Natural killer cell (primary cell): ENCODE data around the gene ENPP4. TPM values are rescaled to one million over a fixed set of nuclear protein-coding genes. Genes with fewer than 3 reads are reported as not detected.
A peak's percentile ranks its signal among the peaks of the same experiment; 100 is the strongest.
"Not testable (repeated sequence)": the region's sequence is repeated elsewhere in the genome, so short reads cannot be mapped to it uniquely, and the experiment has no call there.

Source experiments
- ATAC-seq, 3 donors: fragments of 150-1000 bp in 2 of 3; fragments of 200-7000 bp in 1 of 3; cut with Tn5 transposase; 1 replicate in 1 of 3; 2 replicates in 2 of 3; pipeline ENCODE4 v1.10.0; 2021; ENCODE audit warnings: mild to moderate bottlenecking in 2 of 3, moderate library complexity in 2 of 3
- DNase-seq, 2 donors: peaks; one replicate each; pipeline versions ENCODE4 v3.0.0 to v3.0.0-alpha.2; 2013 to 2021; ENCODE audit warnings: mixed read lengths in 1 of 2
- H3K27ac ChIP-seq: one replicate; pipeline ENCODE4 v1.5.1; 2013; ENCODE audit warnings: mild to moderate bottlenecking, low read length
- H3K27me3 ChIP-seq: one replicate; pipeline ENCODE4 v1.6.1; 2013; ENCODE audit warnings: low read length; ENCODE audit not compliant: control insufficient read depth, insufficient read depth
- H3K36me3 ChIP-seq: one replicate; pipeline ENCODE4 v1.6.1; 2013; ENCODE audit warnings: low read length; ENCODE audit not compliant: control insufficient read depth, insufficient read depth
- H3K4me1 ChIP-seq: one replicate; pipeline ENCODE4 v1.6.1; 2013; ENCODE audit warnings: low read length; ENCODE audit not compliant: control insufficient read depth, insufficient read depth
- H3K4me3 ChIP-seq: one replicate; pipeline ENCODE4 v1.5.1; 2013; ENCODE audit warnings: low read length
- H3K9me3 ChIP-seq: one replicate; pipeline ENCODE4 v1.6.1; 2013; ENCODE audit warnings: low read length; ENCODE audit not compliant: control insufficient read depth, insufficient read depth
- H3K27ac Mint-ChIP-seq, 2 donors: one replicate each; pipeline ENCODE4 v1.8.0; 2022; ENCODE audit warnings: mild to moderate bottlenecking in 2 of 2, mixed read lengths in 2 of 2, moderate library complexity in 1 of 2
- H3K27me3 Mint-ChIP-seq, 2 donors: one replicate each; pipeline ENCODE4 v1.8.0; 2022; ENCODE audit warnings: low read depth in 2 of 2, mixed read lengths in 2 of 2
- H3K36me3 Mint-ChIP-seq: one replicate; pipeline ENCODE4 v1.8.0; 2022; ENCODE audit warnings: mixed read lengths
- H3K4me1 Mint-ChIP-seq, 2 donors: one replicate each; pipeline ENCODE4 v1.8.0; 2022; ENCODE audit warnings: mixed read lengths in 2 of 2
- H3K4me3 Mint-ChIP-seq: one replicate; pipeline ENCODE4 v1.8.0; 2022; ENCODE audit warnings: mild to moderate bottlenecking, moderate library complexity, mixed read lengths
- H3K9me3 Mint-ChIP-seq, 2 donors: one replicate each; pipeline ENCODE4 v1.8.0; 2022; ENCODE audit warnings: mixed read lengths in 2 of 2
- WGBS: methylation state at CpG from one replicate; pipeline ENCODE4 v1.1.7; 2013; ENCODE audit warnings: missing lambda C conversion rate; ENCODE audit not compliant: insufficient coverage; 5-methylcytosine and 5-hydroxymethylcytosine counted together
- intact Hi-C: fragments of 100-400 bp; cut with micrococcal nuclease; formaldehyde crosslinking; loops from one replicate; pipeline ENCODE4 v1.14.2; 2022
- total RNA-seq, 4 donors: library from RNA; stranded (reverse); fragments of 120-200 nt in 1 of 4; gene quantifications; one replicate each; pipeline versions ENCODE4 v1.2.3 to v1.2.4, GENCODE V29; 2013 to 2022
- TF ChIP-seq, protein P1 (sequence below): fragments of 200-600 bp; IDR thresholded peaks from one replicate; pipeline ENCODE4 v1.8.0; 2022; ENCODE audit warnings: antibody characterized with exemption

Gene ENPP4
- total RNA-seq, 3 donors from 2014 or later (not counting 1 experiment from before 2014, with no cell fraction given): 25.0 to 45.0 (median 26.6) TPM

DNA sequence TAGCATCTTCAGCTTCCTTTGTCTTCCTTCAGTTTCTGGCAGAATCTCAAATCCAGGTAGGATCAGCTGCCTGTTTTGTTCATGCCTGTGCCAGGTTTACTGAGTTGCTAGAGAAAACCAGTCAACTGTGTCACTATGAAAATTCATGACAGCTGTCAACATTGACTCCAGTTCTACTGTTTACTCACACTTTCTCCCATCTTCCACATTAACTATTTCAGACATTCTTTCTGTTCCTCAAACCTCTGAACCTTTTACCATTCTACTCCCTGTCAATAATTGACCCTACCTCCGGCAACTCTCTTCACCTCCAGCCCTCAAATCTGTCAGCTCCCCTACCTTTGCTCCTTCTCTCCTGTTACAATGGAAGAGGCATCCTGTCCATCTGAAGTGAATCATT is 8.5 kb downstream of the ENPP4 start:
- Mint-ChIP-seq H3K4me1 (peaks cover 59 to 61% of the 10 kb centered on the region in 2 donors), H3K36me3 (no peaks in the 10 kb centered on the region), H3K4me3 (peak overlapping the region; percentile 11), H3K27me3 (no peaks in the 10 kb centered on the region), H3K27ac (peak overlapping the region; percentile 19 to 35), H3K9me3 (no peaks in the 10 kb centered on the region)
- DNase-seq: no peak
- Histone ChIP-seq H3K4me1 (peaks cover 3% of the 10 kb centered on the region), H3K36me3 (peaks cover 20% of the 10 kb centered on the region), H3K4me3 (no peak overlapping the region), H3K9me3 (no peaks in the 10 kb centered on the region), H3K27ac (no peak overlapping the region), H3K27me3 (no peaks in the 10 kb centered on the region)
- no peak for ATAC-seq
- intact Hi-C loops: no loop called here
- WGBS: 85% methylated on average over 1 of the region's 1 CpG
- TF ChIP-seq, protein P1, sequence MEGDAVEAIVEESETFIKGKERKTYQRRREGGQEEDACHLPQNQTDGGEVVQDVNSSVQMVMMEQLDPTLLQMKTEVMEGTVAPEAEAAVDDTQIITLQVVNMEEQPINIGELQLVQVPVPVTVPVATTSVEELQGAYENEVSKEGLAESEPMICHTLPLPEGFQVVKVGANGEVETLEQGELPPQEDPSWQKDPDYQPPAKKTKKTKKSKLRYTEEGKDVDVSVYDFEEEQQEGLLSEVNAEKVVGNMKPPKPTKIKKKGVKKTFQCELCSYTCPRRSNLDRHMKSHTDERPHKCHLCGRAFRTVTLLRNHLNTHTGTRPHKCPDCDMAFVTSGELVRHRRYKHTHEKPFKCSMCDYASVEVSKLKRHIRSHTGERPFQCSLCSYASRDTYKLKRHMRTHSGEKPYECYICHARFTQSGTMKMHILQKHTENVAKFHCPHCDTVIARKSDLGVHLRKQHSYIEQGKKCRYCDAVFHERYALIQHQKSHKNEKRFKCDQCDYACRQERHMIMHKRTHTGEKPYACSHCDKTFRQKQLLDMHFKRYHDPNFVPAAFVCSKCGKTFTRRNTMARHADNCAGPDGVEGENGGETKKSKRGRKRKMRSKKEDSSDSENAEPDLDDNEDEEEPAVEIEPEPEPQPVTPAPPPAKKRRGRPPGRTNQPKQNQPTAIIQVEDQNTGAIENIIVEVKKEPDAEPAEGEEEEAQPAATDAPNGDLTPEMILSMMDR: no peak

DNA sequence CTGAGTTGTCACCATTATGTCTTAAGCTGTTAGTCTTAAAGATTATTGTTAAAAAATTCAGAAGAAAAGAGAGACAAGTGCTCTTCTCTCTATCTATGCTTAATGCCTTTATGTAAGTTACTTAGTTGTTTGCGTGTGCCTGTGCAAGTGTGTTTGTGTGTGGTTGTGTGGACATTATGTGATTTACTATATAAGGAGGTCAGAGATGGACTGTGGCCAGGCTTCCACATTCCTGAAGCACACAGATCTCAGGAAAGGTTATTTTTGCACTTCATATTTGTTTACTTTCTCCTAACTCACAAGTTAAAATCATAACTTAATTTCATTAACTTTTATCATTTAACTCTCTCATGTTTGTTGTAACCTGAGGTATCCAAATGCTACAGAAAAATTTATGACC is 14.5 kb downstream of the ENPP4 start:
- Histone ChIP-seq H3K36me3 (peaks cover 25% of the 10 kb centered on the region), H3K9me3 (no peaks in the 10 kb centered on the region), H3K27ac (no peak overlapping the region), H3K27me3 (no peaks in the 10 kb centered on the region), H3K4me3 (no peak overlapping the region), H3K4me1 (no peaks in the 10 kb centered on the region)
- Mint-ChIP-seq H3K9me3 (no peaks in the 10 kb centered on the region), H3K4me3 (no peak overlapping the region), H3K36me3 (no peaks in the 10 kb centered on the region), H3K4me1 (peaks cover 11 to 13% of the 10 kb centered on the region in 2 donors), H3K27me3 (no peaks in the 10 kb centered on the region), H3K27ac (no peak overlapping the region)
- 92% methylated on average over 1 of the region's 1 CpG for WGBS
- ATAC-seq (no peak), DNase-seq (no peak)
- intact Hi-C loops: no loop called here
- TF ChIP-seq, protein P1: no peak

DNA sequence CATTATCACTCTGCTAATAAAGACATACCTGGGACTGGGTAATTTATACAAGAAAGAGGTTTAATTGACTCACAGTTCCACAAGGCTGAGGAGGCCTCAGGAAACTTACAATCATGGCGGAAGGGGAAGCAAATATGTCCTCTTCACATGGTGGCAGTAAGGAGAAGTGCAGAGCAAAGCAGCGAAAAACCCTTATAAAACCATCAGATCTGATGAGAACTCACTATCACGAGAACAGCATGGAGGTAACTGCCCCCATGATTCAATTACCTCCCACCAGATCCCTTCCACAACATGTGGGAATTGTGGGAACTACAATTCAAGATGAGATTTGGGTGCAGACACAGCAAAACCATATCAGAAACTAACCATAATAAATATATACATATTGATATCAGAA is 19.3 kb downstream of the ENPP4 start:
- H3K27ac ChIP-seq, H3K27me3 ChIP-seq, H3K36me3 ChIP-seq, H3K27me3 Mint-ChIP-seq, H3K9me3 Mint-ChIP-seq, H3K9me3 ChIP-seq, H3K4me1 ChIP-seq, H3K4me3 ChIP-seq, H3K36me3 Mint-ChIP-seq, H3K4me3 Mint-ChIP-seq, DNase-seq, H3K4me1 Mint-ChIP-seq, ATAC-seq, intact Hi-C loops: not testable (repeated sequence)
- H3K27ac Mint-ChIP-seq: peak overlapping the region in 1 of 2 donors; percentile 22
- 92% methylated on average over 2 of the region's 3 CpGs for WGBS

DNA sequence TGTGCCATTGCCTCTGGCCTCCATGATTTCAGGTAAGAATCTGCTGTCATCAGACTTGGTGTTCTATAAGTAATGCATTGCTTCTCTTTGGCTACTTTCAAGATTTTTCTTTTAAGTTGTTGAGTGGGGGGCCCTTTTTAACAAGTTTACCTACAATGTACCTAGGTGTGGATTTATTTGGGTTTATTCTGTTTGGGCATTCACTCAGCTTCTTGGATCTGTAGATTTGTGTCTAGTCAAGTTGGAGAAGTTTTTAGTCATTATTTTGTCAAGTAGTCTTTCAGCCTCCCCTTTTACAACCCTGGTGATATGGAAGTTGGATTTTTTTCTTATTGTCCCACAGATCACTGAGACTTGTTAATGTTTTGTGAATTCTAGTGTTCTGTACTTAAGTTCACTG is 26.9 kb downstream of the ENPP4 start:
- H3K9me3 Mint-ChIP-seq: no peaks in the 10 kb centered on the region
- no peaks in the 10 kb centered on the region for H3K27me3 ChIP-seq
- peaks cover 11% of the 10 kb centered on the region for H3K36me3 ChIP-seq
- no peaks in the 10 kb centered on the region for H3K9me3 ChIP-seq
- H3K27ac Mint-ChIP-seq: peak overlapping the region in 1 of 2 donors; percentile 6
- no peaks in the 10 kb centered on the region for H3K27me3 Mint-ChIP-seq
- no peak overlapping the region for H3K27ac ChIP-seq
- ATAC-seq (no peak), DNase-seq (no peak)
- intact Hi-C loops: no loop called here
- peaks cover 13 to 25% of the 10 kb centered on the region in 2 donors for H3K4me1 Mint-ChIP-seq
- H3K4me3 ChIP-seq: no peak overlapping the region
- H3K4me1 ChIP-seq: no peaks in the 10 kb centered on the region
- TF ChIP-seq, protein P1: no peak
- peaks cover 3% of the 10 kb centered on the region for H3K36me3 Mint-ChIP-seq
- no peak overlapping the region for H3K4me3 Mint-ChIP-seq
